Small intestine (tissue), 7 donors: ENCODE results near the gene ETV6. TPM values are rescaled to one million over a fixed set of nuclear protein-coding genes. Genes with fewer than 3 reads are reported as not detected.

Source experiments
- DNase-seq, 2 donors: peaks; one replicate each; pipeline versions ENCODE4 v3.0.0 to v3.0.0-alpha.2; 2013
- FAIRE-seq: peaks from 2 replicates; lab custom pipeline; 2012; peaks lifted over from hg19 to GRCh38; lab: Jason Lieb, UNC
- H3K27ac ChIP-seq, 3 donors: one replicate each; pipeline ENCODE4 v1.5.1; 2013; ENCODE audit warnings: low read length in 2 of 3, mild to moderate bottlenecking in 2 of 3, control low read depth in 1 of 3, inconsistent platforms in 1 of 3, low read depth in 1 of 3, moderate library complexity in 1 of 3
- H3K27me3 ChIP-seq, 3 donors: one replicate each; pipeline ENCODE4 v1.6.1; 2013; ENCODE audit warnings: low read length in 3 of 3, inconsistent platforms in 1 of 3; ENCODE audit not compliant: control insufficient read depth in 3 of 3, insufficient read depth in 3 of 3
- H3K36me3 ChIP-seq, 3 donors: one replicate each; pipeline ENCODE4 v1.6.1; 2013; ENCODE audit warnings: low read length in 3 of 3, inconsistent platforms in 1 of 3, low read depth in 1 of 3, mild to moderate bottlenecking in 1 of 3, moderate library complexity in 1 of 3; ENCODE audit not compliant: control insufficient read depth in 3 of 3, insufficient read depth in 2 of 3
- H3K4me1 ChIP-seq, 3 donors: one replicate each; pipeline ENCODE4 v1.6.1; 2013; ENCODE audit warnings: low read length in 2 of 3, inconsistent platforms in 1 of 3, low read depth in 1 of 3, mild to moderate bottlenecking in 1 of 3, moderate library complexity in 1 of 3; ENCODE audit not compliant: control insufficient read depth in 3 of 3, insufficient read depth in 2 of 3
- H3K4me3 ChIP-seq, 3 donors: one replicate each; pipeline ENCODE4 v1.5.1; 2013; ENCODE audit warnings: low read length in 3 of 3, control low read depth in 1 of 3, inconsistent platforms in 1 of 3, low read depth in 1 of 3, mild to moderate bottlenecking in 1 of 3, moderate library complexity in 1 of 3
- H3K9me3 ChIP-seq, 2 donors: one replicate each; pipeline ENCODE4 v1.6.1; 2013; ENCODE audit warnings: low read depth in 1 of 2, low read length in 1 of 2; ENCODE audit not compliant: control insufficient read depth in 2 of 2, insufficient read depth in 1 of 2
- WGBS, 3 donors: extraction: QIAGEN DNeasy Blood & Tissue Kit; methylation state at CpG; one replicate each; pipeline ENCODE4 v1.1.7; 2013; 5-methylcytosine and 5-hydroxymethylcytosine counted together
- polyA plus RNA-seq, 4 donors: library from polyadenylated mRNA; stranded (reverse) in 3 of 4; unstranded in 1 of 4; fragments of 200-250 nt in 3 of 4; fragments of 120-200 nt in 1 of 4; gene quantifications; one replicate each; pipeline versions ENCODE4 v1.2.1 to v1.2.3, GENCODE V29; 2013
- donor health status: healthy with polysubstance abuse.
- donor health status: control.
- donor health status: control.
- donor health status: Bipolar disorder and iron deficiency.
- donor health status: healthy.

The ETV6 gene
- polyA plus RNA-seq, 4 donors = 5.1 to 13.6 (median 8.4) TPM

GRCh38 chr12:11724888-11725311, 75.4 kb downstream of the ETV6 start:
- Histone ChIP-seq H3K4me3 (no peak overlapping the region), H3K36me3 (peaks cover 0 to 8% (median 0%) of the 10 kb centered on the region in 3 donors), H3K27ac (peak overlapping the region in 1 of 3 donors; percentile 36), H3K27me3 (no peaks in the 10 kb centered on the region), H3K9me3 (no peaks in the 10 kb centered on the region), H3K4me1 (peaks cover 8 to 26% (median 22%) of the 10 kb centered on the region in 3 donors)
- FAIRE-seq (no peak), DNase-seq (no peak)
- 38 to 44% (median 42%) methylated on average over 7 of the region's 7 CpGs for WGBS, 3 donors

DNA sequence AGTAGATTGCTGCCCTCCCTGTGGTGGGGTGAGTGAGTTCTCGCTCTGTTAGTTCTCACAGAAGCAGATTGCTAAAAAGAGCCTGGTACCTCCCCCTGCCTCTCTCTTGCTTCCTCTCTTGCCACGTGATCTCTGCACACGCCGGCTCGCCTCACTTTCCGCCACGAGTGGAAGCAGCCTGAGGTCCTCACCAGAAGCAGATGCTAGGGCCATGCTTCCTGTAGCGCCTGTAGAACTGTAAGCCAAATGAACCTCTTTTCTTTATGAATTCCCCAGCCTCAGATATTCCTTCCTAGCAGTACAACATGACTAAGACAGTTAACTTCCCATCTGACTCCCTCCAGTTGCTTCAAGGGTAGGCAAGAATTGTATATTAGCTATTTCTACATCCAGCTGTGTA, 76.2 kb downstream of the ETV6 start:
- Histone ChIP-seq H3K4me1 (peaks cover 15 to 31% (median 29%) of the 10 kb centered on the region in 3 donors), H3K9me3 (no peaks in the 10 kb centered on the region), H3K36me3 (peaks cover 0 to 8% (median 0%) of the 10 kb centered on the region in 3 donors), H3K27ac (no peak overlapping the region), H3K27me3 (no peaks in the 10 kb centered on the region), H3K4me3 (no peak overlapping the region)
- 88 to 97% (median 91%) methylated on average over 8 of the region's 8 CpGs for WGBS, 3 donors
- DNase-seq (no peak), FAIRE-seq (no peak)

DNA sequence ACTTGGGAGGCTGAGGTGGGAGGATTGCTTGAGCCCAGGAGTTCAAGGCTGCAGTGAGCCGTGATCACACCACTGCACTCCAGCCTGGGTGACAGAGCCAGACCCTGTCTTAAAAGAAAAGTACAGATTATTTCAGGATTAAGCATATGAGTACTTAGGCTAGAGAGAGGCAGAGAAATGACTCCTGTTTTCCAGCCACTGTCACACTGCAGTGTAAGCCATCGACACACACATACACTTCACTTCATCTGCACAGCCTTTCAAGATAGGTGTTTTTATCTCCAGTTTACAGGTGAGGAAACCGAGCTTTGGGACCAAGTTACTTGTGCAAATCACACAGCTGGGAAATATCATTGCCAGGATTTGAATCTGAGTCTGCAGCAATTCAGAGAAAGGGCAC, 77.2 kb downstream of the ETV6 start:
- Histone ChIP-seq H3K27ac (no peak overlapping the region), H3K4me1 (peaks cover 16 to 37% (median 35%) of the 10 kb centered on the region in 3 donors), H3K9me3 (no peaks in the 10 kb centered on the region), H3K36me3 (peaks cover 0 to 8% (median 0%) of the 10 kb centered on the region in 3 donors), H3K4me3 (no peak overlapping the region), H3K27me3 (no peaks in the 10 kb centered on the region)
- WGBS, 3 donors = 71 to 84% (median 72%) methylated on average over 3 of the region's 3 CpGs
- no peak for DNase-seq
- FAIRE-seq = no peak

DNA sequence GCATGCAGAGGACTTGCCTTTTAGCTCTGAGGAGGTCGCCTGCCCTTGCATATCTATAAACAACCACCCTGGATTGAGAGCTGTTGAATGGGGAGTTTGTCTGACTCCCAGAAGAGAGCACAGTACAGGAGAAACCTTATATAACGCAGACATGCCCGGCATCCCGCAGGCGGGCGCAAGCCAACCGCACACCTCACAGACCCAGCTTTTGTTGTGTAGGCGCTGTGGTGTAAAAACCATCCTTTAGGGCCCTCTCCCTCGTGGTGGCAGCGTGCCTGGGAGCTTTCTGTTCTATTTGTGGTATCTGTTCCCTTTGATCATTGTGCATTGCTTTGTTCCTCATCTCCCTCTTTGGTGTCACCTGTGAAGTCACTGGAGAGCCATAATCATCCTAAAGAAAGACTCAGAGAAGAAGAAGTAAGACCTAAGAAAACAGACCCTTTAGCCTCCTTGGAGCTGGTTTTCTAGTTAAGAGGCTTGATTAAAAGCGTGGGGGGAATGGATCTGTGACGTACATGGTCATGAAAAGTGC, 77.7 kb downstream of the ETV6 start:
- DNase-seq (no peak), FAIRE-seq (no peak)
- Histone ChIP-seq H3K36me3 (peaks cover 0 to 8% (median 0%) of the 10 kb centered on the region in 3 donors), H3K4me3 (no peak overlapping the region), H3K27ac (no peak overlapping the region), H3K27me3 (no peaks in the 10 kb centered on the region), H3K4me1 (peaks cover 19 to 40% (median 37%) of the 10 kb centered on the region in 3 donors), H3K9me3 (no peaks in the 10 kb centered on the region)
- 68 to 75% (median 74%) methylated on average over 12 of the region's 12 CpGs for WGBS, 3 donors

- Histone ChIP-seq H3K9me3 (no peaks in the 10 kb centered on the region), H3K36me3 (peaks cover 0 to 11% (median 0%) of the 10 kb centered on the region in 3 donors), H3K27ac (peak overlapping the region; percentile 57 to 77 (median 75)), H3K4me3 (no peak overlapping the region), H3K27me3 (no peaks in the 10 kb centered on the region), H3K4me1 (peaks cover 19 to 42% (median 40%) of the 10 kb centered on the region in 3 donors)
- WGBS, 3 donors = 38 to 77% (median 51%) methylated on average over 10 of the region's 10 CpGs
- DNase-seq (no peak), FAIRE-seq (no peak)
These were observed 78.8 kb downstream of the ETV6 start for GRCh38 chr12:11728154-11728755.

DNA sequence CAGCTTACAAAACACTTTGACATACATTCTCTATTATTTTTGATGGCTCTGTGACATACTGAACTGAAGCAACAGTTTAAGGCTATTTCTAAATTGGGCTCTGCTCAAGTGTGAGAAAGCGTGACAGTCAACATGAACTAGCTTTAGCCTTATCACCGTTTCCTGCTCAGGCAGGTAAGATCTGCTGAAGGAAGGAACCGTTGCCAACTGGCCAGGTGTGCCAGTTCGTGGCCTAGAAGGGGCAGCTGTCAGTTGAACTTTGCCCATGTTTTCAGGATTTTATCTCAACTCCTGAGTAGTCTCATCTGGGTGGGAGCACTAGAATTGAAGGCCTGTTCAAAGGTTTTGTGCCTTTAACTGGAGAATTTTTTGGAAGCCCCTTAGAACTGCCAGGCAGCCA, 79.5 kb downstream of the ETV6 start:
- Histone ChIP-seq H3K27me3 (no peaks in the 10 kb centered on the region), H3K36me3 (peaks cover 0 to 13% (median 0%) of the 10 kb centered on the region in 3 donors), H3K9me3 (no peaks in the 10 kb centered on the region), H3K4me3 (no peak overlapping the region), H3K4me1 (peaks cover 17 to 39% (median 36%) of the 10 kb centered on the region in 3 donors), H3K27ac (peak overlapping the region; percentile 77 to 84 (median 79))
- WGBS, 3 donors = 20 to 51% (median 33%) methylated on average over 4 of the region's 4 CpGs
- FAIRE-seq = no peak
- DNase-seq = peak; percentile 81 to 95

GRCh38 chr12:11729439-11730150, 80.1 kb downstream of the ETV6 start:
- DNase-seq (peak in 1 of 2 donors; percentile 88), FAIRE-seq (no peak)
- H3K36me3 ChIP-seq = peaks cover 0 to 13% (median 0%) of the 10 kb centered on the region in 3 donors
- no peaks in the 10 kb centered on the region for H3K27me3 ChIP-seq
- H3K27ac ChIP-seq = peak overlapping the region; percentile 77 to 86 (median 84)
- no peaks in the 10 kb centered on the region for H3K9me3 ChIP-seq
- no peak overlapping the region for H3K4me3 ChIP-seq
- H3K4me1 ChIP-seq = peaks cover 14 to 36% (median 35%) of the 10 kb centered on the region in 3 donors
- 25 to 61% (median 44%) methylated on average over 7 of the region's 7 CpGs for WGBS, 3 donors

- DNase-seq = peak; percentile 92
- Histone ChIP-seq H3K4me1 (peaks cover 18 to 36% (median 34%) of the 10 kb centered on the region in 3 donors), H3K4me3 (no peak overlapping the region), H3K36me3 (peaks cover 0 to 12% (median 0%) of the 10 kb centered on the region in 3 donors), H3K27me3 (no peaks in the 10 kb centered on the region), H3K27ac (peak overlapping the region; percentile 77 to 86 (median 84)), H3K9me3 (no peaks in the 10 kb centered on the region)
- 12 to 59% (median 24%) methylated on average over 8 of the region's 8 CpGs for WGBS, 3 donors
- no peak for FAIRE-seq
These were observed 81.0 kb downstream of the ETV6 start for GRCh38 chr12:11730299-11731041.
